ENCODE data around the gene LPAR1.

Gene LPAR1

DNA sequence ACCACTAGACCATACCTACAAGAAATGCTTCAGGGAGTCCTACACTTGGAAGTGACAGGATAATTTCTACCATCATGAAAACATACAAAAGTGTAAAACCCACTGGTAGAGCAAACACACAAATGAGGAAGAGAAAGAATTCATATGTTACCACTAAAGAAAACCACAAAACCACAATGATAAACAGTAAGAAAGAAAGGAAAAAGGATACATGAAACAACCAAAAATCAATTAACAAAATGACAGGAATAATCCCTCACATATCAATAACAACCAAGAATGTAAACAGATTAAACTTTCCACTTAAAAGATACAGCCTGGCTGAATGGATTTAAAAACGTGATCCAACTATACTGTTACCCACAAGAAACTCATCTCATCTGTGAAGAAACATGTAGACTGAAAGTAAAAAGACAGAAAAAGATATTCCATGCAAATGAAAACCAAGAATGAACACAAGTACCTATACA is 83.4 kb downstream of the LPAR1 start:
- Histone ChIP-seq H3K4me3 (no peak overlapping the region), H3K9me3 (peaks cover 4 to 16% (median 13%) of the 10 kb centered on the region in 3 donors), H3K27me3 (no peaks in the 10 kb centered on the region), H3K27ac (no peak overlapping the region), H3K4me1 (peaks cover 0 to 24% (median 4%) of the 10 kb centered on the region in 4 donors), H3K36me3 (peaks cover 0 to 6% (median 0%) of the 10 kb centered on the region in 3 donors)
- TF ChIP-seq, protein P1, sequence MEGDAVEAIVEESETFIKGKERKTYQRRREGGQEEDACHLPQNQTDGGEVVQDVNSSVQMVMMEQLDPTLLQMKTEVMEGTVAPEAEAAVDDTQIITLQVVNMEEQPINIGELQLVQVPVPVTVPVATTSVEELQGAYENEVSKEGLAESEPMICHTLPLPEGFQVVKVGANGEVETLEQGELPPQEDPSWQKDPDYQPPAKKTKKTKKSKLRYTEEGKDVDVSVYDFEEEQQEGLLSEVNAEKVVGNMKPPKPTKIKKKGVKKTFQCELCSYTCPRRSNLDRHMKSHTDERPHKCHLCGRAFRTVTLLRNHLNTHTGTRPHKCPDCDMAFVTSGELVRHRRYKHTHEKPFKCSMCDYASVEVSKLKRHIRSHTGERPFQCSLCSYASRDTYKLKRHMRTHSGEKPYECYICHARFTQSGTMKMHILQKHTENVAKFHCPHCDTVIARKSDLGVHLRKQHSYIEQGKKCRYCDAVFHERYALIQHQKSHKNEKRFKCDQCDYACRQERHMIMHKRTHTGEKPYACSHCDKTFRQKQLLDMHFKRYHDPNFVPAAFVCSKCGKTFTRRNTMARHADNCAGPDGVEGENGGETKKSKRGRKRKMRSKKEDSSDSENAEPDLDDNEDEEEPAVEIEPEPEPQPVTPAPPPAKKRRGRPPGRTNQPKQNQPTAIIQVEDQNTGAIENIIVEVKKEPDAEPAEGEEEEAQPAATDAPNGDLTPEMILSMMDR (IDR thresholded peaks at IDR 0.05): no peak
- no peak for DNase-seq
- intact Hi-C loops (cut with DNase I; ENCODE audit: low total_unique reads): no loop called here

DNA sequence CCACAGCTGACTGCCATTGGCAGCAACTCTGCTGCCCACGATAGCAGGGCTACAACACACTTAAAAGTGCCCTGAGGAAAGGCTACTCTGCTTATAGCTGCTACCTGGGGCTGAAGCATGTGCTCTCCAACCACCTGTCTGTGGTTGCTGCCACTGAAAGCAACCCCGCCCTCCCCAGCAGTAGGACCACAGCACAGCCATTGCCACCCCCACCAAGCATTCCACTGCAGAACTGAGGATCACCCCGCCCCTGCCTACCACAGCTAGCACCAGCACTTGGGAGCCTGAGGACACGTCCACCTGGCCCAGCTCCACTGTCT is 85.8 kb downstream of the LPAR1 start:
- intact Hi-C loops (cut with DNase I; ENCODE audit: low total_unique reads): no loop called here
- Histone ChIP-seq H3K36me3 (no peaks in the 10 kb centered on the region), H3K27ac (no peak overlapping the region), H3K27me3 (no peaks in the 10 kb centered on the region), H3K4me1 (peaks cover 0 to 33% (median 4%) of the 10 kb centered on the region in 4 donors), H3K4me3 (no peak overlapping the region), H3K9me3 (peaks cover 0 to 7% (median 6%) of the 10 kb centered on the region in 3 donors)
- no peak for DNase-seq
- TF ChIP-seq, protein P1 (IDR thresholded peaks at IDR 0.05): no peak

DNA sequence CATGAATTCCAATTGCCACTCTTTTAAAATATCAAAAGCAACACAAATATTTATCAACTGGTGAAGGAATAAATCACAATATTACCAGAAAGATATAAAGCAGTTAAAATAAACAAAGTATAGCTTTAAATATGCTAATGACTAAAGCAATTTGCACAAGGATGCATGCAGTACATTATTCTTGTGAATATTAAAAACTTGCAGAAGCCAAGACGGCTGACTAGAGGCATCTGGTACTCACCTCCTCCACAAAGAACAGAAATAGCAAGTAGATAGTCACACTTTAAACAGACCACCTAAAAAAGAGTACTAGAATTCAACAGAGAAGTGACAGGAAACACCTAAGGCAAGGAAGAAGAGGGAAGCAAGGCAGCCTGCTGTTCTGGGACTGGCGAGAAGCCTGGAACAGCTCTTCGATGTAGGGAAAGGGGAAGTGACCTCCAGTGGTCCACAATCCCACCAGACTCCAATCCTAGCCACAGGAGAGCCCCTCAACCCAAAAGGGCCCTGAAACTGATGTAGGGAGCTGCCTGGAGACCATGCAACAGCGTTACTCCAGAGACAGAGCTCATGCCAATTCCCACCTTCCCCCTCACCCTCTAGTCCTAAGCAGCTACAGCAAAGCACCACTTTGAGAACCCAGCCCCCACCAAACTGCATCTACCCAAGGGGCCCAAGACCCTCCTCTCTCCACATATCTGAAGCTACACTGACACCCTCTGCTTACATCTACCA is 86.3 kb downstream of the LPAR1 start:
- Histone ChIP-seq H3K4me1 (peaks cover 0 to 33% (median 4%) of the 10 kb centered on the region in 4 donors), H3K27me3 (no peaks in the 10 kb centered on the region), H3K27ac (no peak overlapping the region), H3K9me3 (peaks cover 0 to 6% (median 6%) of the 10 kb centered on the region in 3 donors), H3K36me3 (no peaks in the 10 kb centered on the region), H3K4me3 (no peak overlapping the region)
- intact Hi-C loops (cut with DNase I; ENCODE audit: low total_unique reads): no loop called here
- no peak for DNase-seq
- TF ChIP-seq, protein P1 (IDR thresholded peaks at IDR 0.05): no peak

DNA sequence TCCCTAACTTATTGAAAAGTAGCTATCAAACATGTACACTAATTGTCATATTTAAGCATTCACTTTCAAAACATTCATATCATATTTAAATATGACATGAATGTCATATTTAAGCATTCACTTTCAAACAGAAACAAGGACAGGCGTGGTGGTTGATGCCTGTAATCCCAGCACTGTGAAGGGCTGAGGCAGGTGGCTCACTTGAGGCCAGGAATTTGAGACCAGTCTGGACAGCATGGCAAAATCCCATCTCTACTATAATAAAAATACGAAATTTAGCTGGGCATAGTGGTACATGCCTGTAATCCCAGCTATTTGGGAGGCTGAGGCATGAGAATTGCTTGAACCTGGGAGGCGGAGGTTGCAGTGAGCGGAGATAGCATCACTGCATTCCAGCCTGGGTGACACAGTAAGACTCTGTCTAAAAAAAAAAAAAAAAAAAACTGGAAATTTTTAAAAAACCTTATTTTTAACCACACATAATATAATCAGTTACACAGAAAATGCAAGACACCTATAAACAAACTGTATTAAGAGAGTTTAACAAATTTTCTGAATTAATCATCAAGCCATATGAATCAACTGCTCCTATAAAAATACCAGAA is 88.1 kb downstream of the LPAR1 start:
- TF ChIP-seq, protein P1 (IDR thresholded peaks at IDR 0.05): no peak
- intact Hi-C loops (cut with DNase I; ENCODE audit: low total_unique reads): no loop called here
- H3K27ac ChIP-seq: no peak overlapping the region

DNA sequence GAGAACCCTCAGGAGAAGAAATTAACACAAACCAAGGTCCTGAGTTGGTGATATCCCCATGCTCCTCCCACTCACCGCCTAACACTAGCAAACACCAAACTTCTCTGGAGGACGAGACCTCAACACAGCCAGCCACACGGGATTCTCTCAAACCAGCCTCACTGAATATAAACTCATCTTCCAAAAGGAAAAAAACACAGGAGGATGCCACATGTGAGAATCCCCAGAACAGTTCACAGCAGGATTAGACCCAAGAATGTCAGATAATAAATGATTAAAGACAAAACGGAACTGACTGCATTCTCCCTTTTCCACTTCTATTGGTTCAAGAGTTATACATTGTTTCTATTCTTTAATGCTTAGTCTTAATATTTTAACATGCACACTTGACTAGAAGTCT is 89.2 kb downstream of the LPAR1 start:
- Histone ChIP-seq H3K4me1 (peaks cover 0 to 33% (median 4%) of the 10 kb centered on the region in 4 donors), H3K36me3 (no peaks in the 10 kb centered on the region), H3K27me3 (no peaks in the 10 kb centered on the region), H3K4me3 (no peak overlapping the region), H3K27ac (no peak overlapping the region), H3K9me3 (peaks cover 0 to 5% (median 4%) of the 10 kb centered on the region in 3 donors)
- intact Hi-C loops (cut with DNase I; ENCODE audit: low total_unique reads): no loop called here
- DNase-seq: no peak
- TF ChIP-seq, protein P1 (IDR thresholded peaks at IDR 0.05): no peak

More for the DNA sequence above, 88.1 kb downstream of the LPAR1 start:
- Histone ChIP-seq H3K9me3 (peaks cover 0 to 6% (median 6%) of the 10 kb centered on the region in 3 donors), H3K4me1 (peaks cover 0 to 33% (median 4%) of the 10 kb centered on the region in 4 donors), H3K27me3 (no peaks in the 10 kb centered on the region), H3K36me3 (no peaks in the 10 kb centered on the region), H3K4me3 (no peak overlapping the region)
- no peak for DNase-seq

All from tibial artery (tissue), 4 donors.